Activated T-helper 1 cell treated with Interleukin-2 at 50 U/mL for 16 hours (primary cell): Measurements from ENCODE around the gene MRPS10.
"Not testable (repeated sequence)": the region's sequence is repeated elsewhere in the genome, so short reads cannot be mapped to it uniquely, and the experiment has no call there.

Source experiments
- DNase-seq: peaks from one replicate; pipeline ENCODE4 v3.0.0-alpha.2; 2020; ENCODE audit warnings: low read depth

Gene MRPS10

GRCh38 chr6:42176981-42177380, 40.7 kb downstream of the MRPS10 start:
- DNase-seq = no peak

GRCh38 chr6:42175860-42176259, 41.8 kb downstream of the MRPS10 start:
- DNase-seq = no peak

GRCh38 chr6:42173101-42173500, 44.6 kb downstream of the MRPS10 start, which contains the start of gene GUCA1A:
Gene GUCA1A, plus strand, starts transcription at chr6:42173364. Its CDS starts 250 bp downstream, at chr6:42173614.
- no peak for DNase-seq

- DNase-seq = no peak
Observed at GRCh38 chr6:42171813-42172581, 45.7 kb downstream of the MRPS10 start.

GRCh38 chr6:42169780-42170179, 47.9 kb downstream of the MRPS10 start:
- not testable (repeated sequence) for DNase-seq

GRCh38 chr6:42168650-42169049, 49.0 kb downstream of the MRPS10 start:
- DNase-seq = no peak

- DNase-seq = peak; percentile 51
Observed at GRCh38 chr6:42166444-42167141, 51.1 kb downstream of the MRPS10 start.

GRCh38 chr6:42165016-42165415, 52.6 kb downstream of the MRPS10 start:
- DNase-seq = no peak

- no peak for DNase-seq
Observed at GRCh38 chr6:42163981-42164380, 53.7 kb downstream of the MRPS10 start.

GRCh38 chr6:42162812-42163211, 54.8 kb downstream of the MRPS10 start:
- no peak for DNase-seq

GRCh38 chr6:42162384-42162783, 55.3 kb downstream of the MRPS10 start:
- DNase-seq = no peak

GRCh38 chr6:42159431-42160024, 58.1 kb downstream of the MRPS10 start:
- DNase-seq = no peak

- no peak for DNase-seq
Observed at GRCh38 chr6:42158631-42159030, 59.0 kb downstream of the MRPS10 start.

- no peak for DNase-seq
Observed at GRCh38 chr6:42158011-42158410, 59.6 kb downstream of the MRPS10 start.
